K562 (cell line): ENCODE results near the gene MARCKSL1. TPM values are rescaled to one million over a fixed set of nuclear protein-coding genes. Genes with fewer than 3 reads are reported as not detected.

Source experiments
- BRD4 ChIP-seq: fragments of 200-600 bp; sonication (generic); IDR thresholded peaks from 2 replicates; pipeline ENCODE4 v1.6.1; 2017; ENCODE audit warnings: inconsistent platforms
- CREM ChIP-seq: IDR thresholded peaks from 2 replicates; pipeline ENCODE4 v1.6.1; 2014; ENCODE audit warnings: antibody characterized with exemption, low read depth
- DDX20 ChIP-seq: fragments of 450-650 bp; IDR thresholded peaks from 2 replicates; pipeline ENCODE4 v1.6.1; 2016; ENCODE audit warnings: missing genetic modification characterization, low read depth, mild to moderate bottlenecking, missing compliant biosample characterization, moderate library complexity
- DMBX1 ChIP-seq: fragments of 250-450 bp; sonication (Bioruptor Pico); IDR thresholded peaks from 2 replicates; pipeline ENCODE4 v1.8.0; 2022; ENCODE audit warnings: inconsistent platforms, mild to moderate bottlenecking, moderate library complexity, borderline replicate concordance
- E2F3 ChIP-seq: fragments of 250-450 bp; sonication (Bioruptor Pico); IDR thresholded peaks from 2 replicates; pipeline ENCODE4 v1.4.0; 2020; ENCODE audit warnings: mild to moderate bottlenecking
- HDGF ChIP-seq: fragments of 450-650 bp; IDR thresholded peaks from 2 replicates; pipeline ENCODE4 v1.6.1; 2016
- KLF6 ChIP-seq: fragments of 250-450 bp; sonication (Bioruptor Pico); IDR thresholded peaks from 2 replicates; pipeline ENCODE4 v1.4.0; 2020; ENCODE audit warnings: mild to moderate bottlenecking, moderate library complexity, borderline replicate concordance
- MEF2D ChIP-seq: conservative IDR thresholded peaks from 2 replicates; pipeline ENCODE4 v1.6.1; 2016; ENCODE audit warnings: low read depth, missing genetic modification characterization, missing compliant biosample characterization
- MYBL2 ChIP-seq, 2 experiments: fragments of 450-650 bp in 1 of 2; sonication (generic) in 1 of 2; formaldehyde crosslinking in 1 of 2; IDR thresholded peaks; 2 replicates each; pipeline versions ENCODE4 v1.6.1 to v1.8.1; 2017 to 2022; ENCODE audit warnings: borderline replicate concordance in 1 of 2, inconsistent platforms in 1 of 2, low read depth in 1 of 2, mild to moderate bottlenecking in 1 of 2, missing genetic modification reagents in 1 of 2, moderate library complexity in 1 of 2
- NR2C1 ChIP-seq, 2 experiments: fragments of 450-650 bp; IDR thresholded peaks; 2 replicates each; pipeline ENCODE4 v1.6.1; 2017; ENCODE audit warnings: mild to moderate bottlenecking in 2 of 2, antibody characterized with exemption in 1 of 2, inconsistent platforms in 1 of 2, missing compliant biosample characterization in 1 of 2, missing genetic modification characterization in 1 of 2
- PTTG1 ChIP-seq: fragments of 450-650 bp; IDR thresholded peaks from 2 replicates; pipeline ENCODE4 v1.6.1; 2016; ENCODE audit warnings: low read depth, mild to moderate bottlenecking, missing genetic modification characterization, missing compliant biosample characterization
- RFX5 ChIP-seq: IDR thresholded peaks from 2 replicates; pipeline ENCODE4 v1.6.1; 2011; ENCODE audit warnings: low read depth, mild to moderate bottlenecking, improper control_type of control experiment, low read length
- STAG1 ChIP-seq: sonication (generic); formaldehyde crosslinking; IDR thresholded peaks from 2 replicates; pipeline ENCODE4 v1.5.0; 2020; ENCODE audit warnings: missing genetic modification reagents, borderline replicate concordance
- TAL1 ChIP-seq: fragments of 450-650 bp; IDR thresholded peaks from 2 replicates; pipeline ENCODE4 v1.6.1; 2016; ENCODE audit warnings: mild to moderate bottlenecking
- TEAD2 ChIP-seq: fragments of 450-650 bp; IDR thresholded peaks from 2 replicates; pipeline ENCODE4 v1.6.1; 2016; ENCODE audit warnings: missing genetic modification characterization, control low read depth, missing compliant biosample characterization
- ZNF140 ChIP-seq: fragments of 250-450 bp; sonication (Bioruptor Pico); IDR thresholded peaks from 2 replicates; pipeline ENCODE4 v1.8.0; 2021; ENCODE audit warnings: moderate library complexity, mild to moderate bottlenecking, inconsistent platforms
- ZNF24 ChIP-seq: fragments of 450-650 bp; IDR thresholded peaks from 2 replicates; pipeline ENCODE4 v1.6.1; 2016
- ZNF41 ChIP-seq: fragments of 250-450 bp; sonication (Bioruptor Pico); conservative IDR thresholded peaks from 2 replicates; pipeline ENCODE4 v1.4.0; 2020; ENCODE audit warnings: mild to moderate bottlenecking
- polyA plus RNA-seq, 8 experiments: library from polyadenylated mRNA; depleted of rRNA in 4 of 8; stranded (reverse) in 5 of 8; unstranded in 3 of 8; fragments of >200 nt; fragmentation: Nextera tagmentation in 2 of 8; fragmentation: Illumina TruSeq in 1 of 8; extraction: Ambion mirVana in 2 of 8; extraction: Trizol in 1 of 8; gene quantifications; 2 replicates each; pipeline versions ENCODE4 v1.2.1 to v1.2.3, GENCODE V29; 2011 to 2014; ENCODE audit warnings: inconsistent platforms in 1 of 8, missing spikeins in 1 of 8
- total RNA-seq, 7 experiments: library from RNA; depleted of rRNA in 6 of 7; stranded (reverse); fragments of >200 nt in 6 of 7; fragmentation: Illumina TruSeq in 2 of 7; extraction: Trizol in 2 of 7; gene quantifications; 2 replicates each; pipeline versions ENCODE4 v1.2.1 to v1.2.3, GENCODE V29; 2011 to 2021; ENCODE audit warnings: low replicate concordance in 1 of 7
- TF ChIP-seq, protein P1 (sequence below): fragments of 450-650 bp; formaldehyde crosslinking; IDR thresholded peaks from 2 replicates; pipeline ENCODE4 v1.4.0; 2022; ENCODE audit warnings: missing genetic modification characterization
- TF ChIP-seq, protein P2 (sequence below): fragments of 450-650 bp; IDR thresholded peaks from 2 replicates; pipeline ENCODE4 v1.6.1; 2016; ENCODE audit warnings: missing biosample characterization, missing genetic modification characterization
- TF ChIP-seq, protein P3 (sequence below): fragments of 450-650 bp; conservative IDR thresholded peaks from 2 replicates; pipeline ENCODE4 v1.6.1; 2016; ENCODE audit warnings: missing genetic modification characterization, low read depth, mild to moderate bottlenecking, missing compliant biosample characterization, moderate library complexity

The MARCKSL1 gene
- total and polyA plus RNA-seq, 9 of the 15 experiments (the other 6 are each of a cell fraction or from before 2014, with no cell fraction given): 14.7 to 325 (median 155) TPM

DNA sequence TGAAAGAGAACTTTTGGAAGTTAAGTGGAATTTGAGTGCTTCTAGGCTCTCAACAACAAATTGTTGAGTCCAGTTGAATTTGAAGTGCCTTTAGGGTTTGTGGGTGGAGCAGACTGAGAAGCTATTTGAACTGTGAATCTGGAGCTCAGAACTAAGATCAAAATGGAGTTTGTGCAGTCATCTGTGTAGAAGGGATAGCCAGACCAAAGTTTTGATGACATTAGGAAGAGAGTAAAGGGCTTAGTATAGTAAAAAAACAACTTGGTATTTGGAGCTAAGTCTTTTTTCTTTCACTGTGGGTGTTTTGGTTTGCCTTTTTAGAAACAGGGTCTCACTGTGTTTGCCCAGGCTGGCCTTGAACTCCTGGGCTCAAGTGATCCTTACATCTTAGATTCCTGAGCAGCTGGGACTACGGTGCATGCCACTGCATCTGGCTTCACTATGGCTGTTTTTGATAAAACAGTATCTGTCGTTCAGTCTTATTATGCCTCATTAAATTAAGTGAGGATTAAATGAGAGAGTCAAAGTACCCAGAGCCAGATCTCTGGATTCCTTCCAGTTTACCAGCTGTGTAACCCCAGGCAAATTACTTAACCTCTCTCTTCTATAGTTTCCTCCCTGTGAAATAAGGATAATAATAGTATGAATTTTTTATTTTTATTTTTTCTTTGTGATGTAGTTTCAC lies 24.2 kb downstream of the MARCKSL1 start (continued):
- TF ChIP-seq CREM (no peak), DDX20 (tag) (0 out of 2 replicates have a peak, but pooled peaks have one; percentile 18), MYBL2 (IDR thresholded peaks at IDR 0.05; ENCODE audit: low read depth) (no peak), MYBL2 (CRISPR knock-in tag; IDR thresholded peaks at IDR 0.05; ENCODE audit: borderline replicate concordance) (no peak), ZNF41 (CRISPR knock-in tag) (0 out of 2 replicates have a peak, but pooled peaks have one; percentile 24), KLF6 (CRISPR knock-in tag) (no peak), STAG1 (no peak), ZNF24 (no peak), HDGF (no peak), MEF2D (no peak), TEAD2 (peak; percentile 58; the same call in 1 of the 2 replicates), TAL1 (no peak), DMBX1 (CRISPR knock-in tag) (peak; percentile 64; the same call in 1 of the 2 replicates), BRD4 (no peak), RFX5 (no peak), ZNF140 (CRISPR knock-in tag) (no peak), PTTG1 (tag) (peak; percentile 40; the same call in 1 of the 2 replicates), E2F3 (CRISPR knock-in tag) (no peak), NR2C1 (IDR thresholded peaks at IDR 0.05) (no peak), NR2C1 (tag; IDR thresholded peaks at IDR 0.05) (peak; percentile 62)
- TF ChIP-seq, protein P1, sequence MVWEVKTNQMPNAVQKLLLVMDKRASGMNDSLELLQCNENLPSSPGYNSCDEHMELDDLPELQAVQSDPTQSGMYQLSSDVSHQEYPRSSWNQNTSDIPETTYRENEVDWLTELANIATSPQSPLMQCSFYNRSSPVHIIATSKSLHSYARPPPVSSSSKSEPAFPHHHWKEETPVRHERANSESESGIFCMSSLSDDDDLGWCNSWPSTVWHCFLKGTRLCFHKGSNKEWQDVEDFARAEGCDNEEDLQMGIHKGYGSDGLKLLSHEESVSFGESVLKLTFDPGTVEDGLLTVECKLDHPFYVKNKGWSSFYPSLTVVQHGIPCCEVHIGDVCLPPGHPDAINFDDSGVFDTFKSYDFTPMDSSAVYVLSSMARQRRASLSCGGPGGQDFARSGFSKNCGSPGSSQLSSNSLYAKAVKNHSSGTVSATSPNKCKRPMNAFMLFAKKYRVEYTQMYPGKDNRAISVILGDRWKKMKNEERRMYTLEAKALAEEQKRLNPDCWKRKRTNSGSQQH (CRISPR knock-in tag): no peak
- TF ChIP-seq, protein P2, sequence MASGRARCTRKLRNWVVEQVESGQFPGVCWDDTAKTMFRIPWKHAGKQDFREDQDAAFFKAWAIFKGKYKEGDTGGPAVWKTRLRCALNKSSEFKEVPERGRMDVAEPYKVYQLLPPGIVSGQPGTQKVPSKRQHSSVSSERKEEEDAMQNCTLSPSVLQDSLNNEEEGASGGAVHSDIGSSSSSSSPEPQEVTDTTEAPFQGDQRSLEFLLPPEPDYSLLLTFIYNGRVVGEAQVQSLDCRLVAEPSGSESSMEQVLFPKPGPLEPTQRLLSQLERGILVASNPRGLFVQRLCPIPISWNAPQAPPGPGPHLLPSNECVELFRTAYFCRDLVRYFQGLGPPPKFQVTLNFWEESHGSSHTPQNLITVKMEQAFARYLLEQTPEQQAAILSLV (tag): peak; percentile 67; the same call in 1 of the 2 replicates
- TF ChIP-seq, protein P3, sequence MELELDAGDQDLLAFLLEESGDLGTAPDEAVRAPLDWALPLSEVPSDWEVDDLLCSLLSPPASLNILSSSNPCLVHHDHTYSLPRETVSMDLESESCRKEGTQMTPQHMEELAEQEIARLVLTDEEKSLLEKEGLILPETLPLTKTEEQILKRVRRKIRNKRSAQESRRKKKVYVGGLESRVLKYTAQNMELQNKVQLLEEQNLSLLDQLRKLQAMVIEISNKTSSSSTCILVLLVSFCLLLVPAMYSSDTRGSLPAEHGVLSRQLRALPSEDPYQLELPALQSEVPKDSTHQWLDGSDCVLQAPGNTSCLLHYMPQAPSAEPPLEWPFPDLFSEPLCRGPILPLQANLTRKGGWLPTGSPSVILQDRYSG (tag): peak; percentile 79
